ENCODE measurements around the gene TMEM14C.

GRCh38 chr6:10684618-10685017, 38.3 kb upstream of the TMEM14C start:
- TF ChIP-seq CTCF (IDR thresholded peaks at IDR 0.05) (no peak), POLR2A (IDR thresholded peaks at IDR 0.05) (no peak)

Data from stomach (tissue), 4 donors.